ENCODE measurements around the gene TMEM14A.
"Not testable (repeated sequence)": the region's sequence is repeated elsewhere in the genome, so short reads cannot be mapped to it uniquely, and the experiment has no call there.

DNA sequence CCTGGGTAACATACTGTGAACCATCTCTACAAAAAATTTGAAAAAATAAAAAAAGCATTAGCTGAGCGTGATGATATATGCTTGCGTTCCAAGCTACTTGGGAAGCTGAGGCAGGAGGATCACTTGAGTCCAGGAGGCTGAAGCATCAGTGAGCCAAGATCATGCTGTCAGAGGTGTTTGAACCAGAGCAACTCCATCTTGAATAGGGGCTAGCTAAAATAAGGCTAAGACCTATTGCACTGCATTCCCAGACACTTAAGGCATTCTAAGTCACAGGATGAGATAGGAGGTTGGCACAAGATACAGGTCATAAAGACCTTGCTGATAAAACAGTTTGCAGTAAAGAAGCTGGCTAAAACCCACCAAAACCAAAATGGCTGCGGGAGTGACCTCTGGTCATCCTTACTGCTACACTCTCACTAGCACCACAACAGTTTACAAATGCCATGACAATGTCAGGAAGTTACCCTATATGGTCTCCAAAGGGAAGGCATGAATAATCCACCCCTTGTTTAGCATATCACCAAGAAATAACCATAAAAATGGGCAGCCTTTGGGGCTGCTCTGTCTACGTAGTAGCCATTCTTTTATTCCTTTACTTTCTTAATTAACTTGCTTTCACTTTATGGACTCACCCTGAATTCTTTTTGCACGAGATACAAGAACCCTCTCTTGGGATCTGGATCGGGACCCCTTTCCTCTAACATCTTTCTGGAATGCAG lies 34.0 kb downstream of the TMEM14A start:
- TF ChIP-seq, protein P1, sequence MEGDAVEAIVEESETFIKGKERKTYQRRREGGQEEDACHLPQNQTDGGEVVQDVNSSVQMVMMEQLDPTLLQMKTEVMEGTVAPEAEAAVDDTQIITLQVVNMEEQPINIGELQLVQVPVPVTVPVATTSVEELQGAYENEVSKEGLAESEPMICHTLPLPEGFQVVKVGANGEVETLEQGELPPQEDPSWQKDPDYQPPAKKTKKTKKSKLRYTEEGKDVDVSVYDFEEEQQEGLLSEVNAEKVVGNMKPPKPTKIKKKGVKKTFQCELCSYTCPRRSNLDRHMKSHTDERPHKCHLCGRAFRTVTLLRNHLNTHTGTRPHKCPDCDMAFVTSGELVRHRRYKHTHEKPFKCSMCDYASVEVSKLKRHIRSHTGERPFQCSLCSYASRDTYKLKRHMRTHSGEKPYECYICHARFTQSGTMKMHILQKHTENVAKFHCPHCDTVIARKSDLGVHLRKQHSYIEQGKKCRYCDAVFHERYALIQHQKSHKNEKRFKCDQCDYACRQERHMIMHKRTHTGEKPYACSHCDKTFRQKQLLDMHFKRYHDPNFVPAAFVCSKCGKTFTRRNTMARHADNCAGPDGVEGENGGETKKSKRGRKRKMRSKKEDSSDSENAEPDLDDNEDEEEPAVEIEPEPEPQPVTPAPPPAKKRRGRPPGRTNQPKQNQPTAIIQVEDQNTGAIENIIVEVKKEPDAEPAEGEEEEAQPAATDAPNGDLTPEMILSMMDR (IDR thresholded peaks at IDR 0.05), result not testable (repeated sequence)
- TF ChIP-seq EP300 (IDR thresholded peaks at IDR 0.05), result not testable (repeated sequence)
